ENCODE results near the gene TEX54.

GRCh38 chr11:62796281-62796680 is 36.4 kb downstream of the TEX54 start:
- TF ChIP-seq HNF4A (conservative IDR thresholded peaks at IDR 0.05) (no peak), MAX (IDR thresholded peaks at IDR 0.05) (no peak), CTCF (IDR thresholded peaks at IDR 0.05; ENCODE audit: low read depth, low read length, missing input control) (no peak), HNF4G (IDR thresholded peaks at IDR 0.05) (no peak), ZBTB33 (IDR thresholded peaks at IDR 0.05) (no peak), RAD21 (IDR thresholded peaks at IDR 0.05) (no peak)
